ENCODE measurements around the gene LRRC23.

The LRRC23 gene

GRCh38 chr12:6946920-6947374 is 42.3 kb downstream of the LRRC23 start:
- no peak for DNase-seq

DNA sequence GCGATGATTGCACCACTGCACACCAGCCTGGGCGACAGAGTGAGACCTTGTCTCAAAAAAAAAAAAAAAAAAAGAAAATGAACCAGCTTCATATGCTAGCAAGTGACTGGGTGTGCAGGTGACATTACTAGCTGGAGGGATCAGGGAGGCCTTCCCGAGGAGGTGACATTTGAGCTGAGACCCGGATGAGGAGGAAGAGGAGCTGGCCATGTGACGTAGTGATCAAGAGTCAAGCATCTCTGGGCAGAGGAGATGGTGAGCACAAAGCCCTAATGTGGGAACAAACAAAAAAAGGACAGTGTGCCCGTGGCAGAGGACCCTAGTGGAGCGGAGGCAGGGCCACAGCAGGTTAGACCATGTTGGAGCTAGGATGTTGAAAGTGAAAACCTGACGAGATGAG is 43.0 kb downstream of the LRRC23 start:
- DNase-seq, result no peak

- DNase-seq, result no peak
These were observed 44.4 kb downstream of the LRRC23 start for GRCh38 chr12:6948873-6949594.

DNA sequence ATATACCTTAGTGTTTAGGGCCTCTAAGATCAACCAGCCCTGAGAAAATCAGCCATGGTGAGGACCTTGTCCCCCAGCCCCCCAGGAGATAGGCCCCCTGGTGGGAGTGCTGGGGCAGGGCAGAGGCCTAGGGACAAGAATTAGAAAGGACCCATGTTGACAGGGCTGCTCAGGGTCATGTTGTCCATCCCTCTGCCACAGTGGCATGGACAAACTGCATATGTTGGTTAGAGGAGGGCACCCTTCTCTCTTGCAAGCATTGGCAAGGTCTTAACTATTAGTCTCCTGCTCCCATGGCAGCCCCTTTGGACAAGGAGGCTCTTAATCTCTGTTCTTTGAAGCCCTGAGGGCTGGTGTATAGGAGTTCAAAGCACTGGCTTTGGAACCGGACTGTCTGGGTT is 45.8 kb downstream of the LRRC23 start:
- DNase-seq, result no peak

DNA sequence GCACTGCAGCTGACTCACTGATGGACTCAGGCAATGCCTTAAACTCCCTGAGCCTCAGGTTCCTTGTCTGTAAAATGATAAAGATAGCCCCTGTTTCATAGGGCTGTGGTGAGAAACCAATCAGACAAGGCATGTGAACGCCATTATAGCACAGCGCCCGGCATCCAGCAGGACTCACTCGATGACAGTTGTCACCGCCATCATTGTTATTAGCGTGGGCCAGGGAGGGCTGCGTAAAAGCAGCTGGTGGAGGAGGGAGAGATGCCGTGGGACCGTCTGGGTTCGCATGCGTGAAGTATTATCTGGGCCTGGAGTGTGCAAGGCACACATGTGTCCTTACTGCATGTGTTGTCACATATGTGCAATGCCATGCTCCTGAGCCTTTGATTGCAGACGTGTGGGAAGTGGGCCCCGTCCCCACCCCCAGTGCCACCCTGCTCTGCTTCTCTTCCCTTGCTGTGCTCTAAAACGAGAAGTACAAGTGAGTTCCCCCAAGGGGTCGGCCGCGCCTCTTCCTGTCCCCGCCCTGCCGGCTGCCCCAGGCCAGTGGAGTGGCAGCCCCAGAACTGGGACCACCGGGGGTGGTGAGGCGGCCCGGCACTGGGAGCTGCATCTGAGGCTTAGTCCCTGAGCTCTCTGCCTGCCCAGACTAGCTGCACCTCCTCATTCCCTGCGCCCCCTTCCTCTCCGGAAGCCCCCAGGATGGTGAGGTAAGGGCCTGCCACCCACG is 46.4 kb downstream of the LRRC23 start, which contains the start of gene PTPN6:
TSS of gene PTPN6 (plus strand) at position 546 of the 730 bp plus-strand sequence. CDS start at position 703, 157 bp downstream.
- no peak for DNase-seq

- DNase-seq, result no peak
These were observed 47.0 kb downstream of the LRRC23 start for GRCh38 chr12:6951551-6952120.

- no peak for DNase-seq
These were observed 47.7 kb downstream of the LRRC23 start for GRCh38 chr12:6952121-6952862.

DNA sequence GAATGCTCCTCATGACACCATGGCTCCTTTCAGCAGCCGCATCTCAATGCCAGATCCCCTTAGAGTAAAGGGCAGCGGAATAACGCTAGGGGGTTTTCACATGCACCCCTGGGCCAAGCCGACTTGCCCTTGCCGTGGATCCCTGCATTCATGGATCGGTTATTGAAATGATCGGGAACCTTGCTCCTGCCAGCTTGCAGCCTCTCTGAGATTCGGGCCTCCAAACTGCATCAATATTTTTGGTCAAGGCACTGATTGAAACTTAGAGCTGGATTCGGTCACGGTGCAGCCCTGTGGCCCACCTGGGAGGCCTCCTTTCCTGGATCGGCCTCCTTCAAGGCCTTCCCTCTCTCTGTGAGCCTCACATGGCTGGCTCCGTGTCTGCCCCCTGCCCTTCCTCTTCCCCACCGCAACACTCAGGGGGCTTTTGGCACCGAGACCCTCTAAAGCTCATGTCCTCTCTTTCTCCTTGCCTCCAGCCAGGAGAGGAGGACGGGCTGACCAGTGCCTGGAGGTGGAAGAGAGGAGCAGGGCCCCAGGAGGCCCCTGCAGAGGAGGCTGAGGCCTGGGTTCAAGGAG is 48.3 kb downstream of the LRRC23 start:
- no peak for DNase-seq

DNA sequence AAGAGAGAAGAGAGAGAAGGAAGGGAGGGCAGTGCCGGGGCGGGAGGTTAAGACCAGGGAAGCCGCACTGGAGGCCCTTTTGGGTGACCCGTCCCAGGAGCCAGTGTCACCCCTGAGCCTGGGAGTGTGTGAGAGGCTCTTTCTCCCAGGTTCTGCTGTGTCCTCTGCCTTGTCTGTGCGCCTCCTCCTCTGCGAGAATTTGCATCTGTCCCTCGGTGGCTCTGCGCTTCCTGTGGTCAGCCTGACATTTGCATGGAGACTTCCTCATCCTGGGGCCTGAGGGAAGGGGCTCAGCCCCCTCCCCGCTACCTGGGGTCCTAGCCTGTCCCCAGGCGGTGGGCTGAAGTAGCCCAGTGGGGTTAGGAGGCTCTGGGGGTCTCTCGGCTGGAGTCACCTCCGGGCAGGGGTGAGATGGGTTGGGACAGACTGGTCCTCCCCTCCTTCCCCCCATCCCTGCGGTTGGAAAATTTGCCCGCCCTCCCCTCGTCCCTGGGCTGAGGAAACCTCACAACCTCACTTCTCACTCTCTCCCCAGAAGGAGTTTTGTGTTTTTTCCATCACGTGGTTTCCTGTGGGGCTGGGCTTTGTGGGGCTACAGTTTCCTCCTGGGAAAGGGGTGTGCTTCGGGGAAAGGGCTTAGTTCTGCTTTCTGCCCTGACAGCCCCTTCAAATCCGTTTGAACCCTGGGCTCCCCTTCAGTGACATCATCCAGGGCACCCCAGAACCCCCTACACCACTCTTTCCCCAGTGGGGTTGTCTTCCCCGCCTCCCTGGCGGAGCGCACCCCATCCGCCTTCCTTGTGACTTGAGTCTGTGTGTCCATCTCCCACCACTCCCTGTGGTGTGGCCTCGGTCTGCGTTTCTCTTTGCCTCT is 49.1 kb downstream of the LRRC23 start:
- no peak for DNase-seq

- no peak for DNase-seq
These were observed 49.9 kb downstream of the LRRC23 start for GRCh38 chr12:6954316-6955107.

GRCh38 chr12:6955108-6956020 is 50.7 kb downstream of the LRRC23 start:
- DNase-seq, result no peak

- no peak for DNase-seq
These were observed 51.6 kb downstream of the LRRC23 start for GRCh38 chr12:6956021-6956727.

DNA sequence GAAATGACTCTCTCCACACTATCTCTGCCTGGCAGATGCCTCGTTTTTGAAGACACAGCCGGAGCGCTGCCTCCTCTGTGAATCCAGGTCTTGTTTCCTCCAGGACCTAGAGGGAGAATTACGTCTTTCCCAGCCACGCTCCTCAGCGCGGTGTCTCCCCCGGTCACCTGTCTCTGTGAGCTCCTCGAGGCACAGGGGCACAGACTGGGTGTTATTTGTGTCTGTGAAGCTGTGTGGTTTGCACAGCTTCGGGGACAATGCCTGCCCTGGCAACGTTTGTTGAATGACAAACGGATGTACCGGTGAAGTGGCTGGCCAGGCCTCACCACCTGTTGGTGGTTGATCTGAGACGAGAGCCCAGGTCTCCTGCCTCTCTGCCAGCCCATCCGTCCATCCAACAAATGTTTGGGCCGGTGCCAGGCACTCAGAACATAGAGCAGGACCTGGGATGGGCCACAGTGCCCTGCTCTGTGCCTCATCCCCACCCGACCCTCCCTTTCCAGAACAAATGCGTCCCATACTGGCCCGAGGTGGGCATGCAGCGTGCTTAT is 52.6 kb downstream of the LRRC23 start:
- DNase-seq, result no peak

DNA sequence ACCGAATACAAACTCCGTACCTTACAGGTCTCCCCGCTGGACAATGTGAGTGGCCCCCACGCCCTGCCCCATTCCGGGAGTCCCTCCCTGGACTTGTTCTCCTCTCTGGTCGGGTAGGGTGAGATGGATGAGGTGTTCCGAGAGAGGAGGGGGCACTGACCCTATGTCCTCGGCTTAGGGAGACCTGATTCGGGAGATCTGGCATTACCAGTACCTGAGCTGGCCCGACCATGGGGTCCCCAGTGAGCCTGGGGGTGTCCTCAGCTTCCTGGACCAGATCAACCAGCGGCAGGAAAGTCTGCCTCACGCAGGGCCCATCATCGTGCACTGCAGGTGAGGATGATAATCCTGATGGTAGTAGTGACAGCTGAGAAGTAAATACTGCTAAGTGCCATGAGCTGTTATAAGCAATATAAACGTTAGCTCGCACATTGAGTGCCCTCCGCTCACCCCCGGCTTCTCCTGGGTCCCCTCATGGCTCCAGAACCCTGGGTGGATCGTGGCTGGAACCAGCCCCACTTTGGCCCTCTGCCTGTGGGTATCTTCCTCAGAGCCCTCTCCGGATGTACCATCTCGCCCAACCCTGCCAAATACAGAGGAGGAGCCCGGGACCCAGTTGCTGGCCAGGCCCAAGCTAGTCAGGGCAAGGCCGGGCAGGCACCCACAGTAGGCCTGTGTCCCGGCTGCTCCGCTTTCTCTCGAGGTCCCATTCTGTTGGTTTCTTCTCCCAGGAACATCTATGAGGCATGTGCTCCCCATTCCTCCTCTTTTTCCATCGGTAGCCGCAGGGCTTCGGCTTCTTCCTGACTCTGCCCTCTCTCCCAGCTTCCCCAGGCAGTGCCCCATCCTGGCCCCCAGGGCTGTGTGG is 53.4 kb downstream of the LRRC23 start:
- no peak for DNase-seq

- DNase-seq, result no peak
These were observed 54.0 kb downstream of the LRRC23 start for GRCh38 chr12:6958609-6959057.

DNA sequence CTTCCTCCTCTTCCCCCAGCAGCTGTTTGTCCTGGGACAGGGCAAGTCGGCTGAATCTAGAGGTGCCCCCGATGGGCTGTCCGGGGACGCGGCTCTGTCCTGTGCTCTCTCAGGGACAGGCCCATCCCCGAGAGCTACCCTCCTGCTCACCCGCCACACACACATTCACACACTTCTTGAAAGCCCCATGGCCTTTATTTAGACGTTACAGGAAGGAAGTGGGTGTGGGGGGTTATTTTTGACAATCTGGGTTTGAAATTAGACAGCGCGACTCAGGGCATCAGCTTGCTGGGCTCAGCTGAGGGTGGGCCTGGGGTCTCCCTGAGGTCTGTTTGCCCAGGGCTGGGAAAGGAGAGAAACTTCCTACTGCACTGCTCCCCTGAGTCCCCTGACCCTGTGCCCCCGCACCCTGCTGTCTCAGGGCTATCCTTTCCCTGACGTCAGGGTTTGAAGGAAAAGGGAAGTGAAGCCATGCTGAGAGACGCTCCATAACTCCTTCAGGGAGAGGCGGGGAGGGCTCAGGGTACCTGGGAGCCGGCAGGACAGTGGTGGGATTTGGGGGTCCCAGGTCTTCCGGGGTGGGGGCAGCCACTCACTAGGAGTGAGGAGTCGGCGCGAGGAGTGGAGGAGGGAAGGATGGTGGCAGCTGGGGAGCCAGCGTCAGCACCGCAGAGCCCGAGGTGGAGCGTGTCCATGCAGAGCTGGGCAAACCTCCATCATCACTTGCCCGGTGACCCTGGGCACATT is 54.6 kb downstream of the LRRC23 start:
- no peak for DNase-seq
